CD8-positive, alpha-beta memory T cell (primary cell): Measurements from ENCODE around the gene OPCML. TPM values are rescaled to one million over a fixed set of nuclear protein-coding genes. Genes with fewer than 3 reads are reported as not detected.

Experiments
- CTCF ChIA-PET: fragments of 350-600 bp; sonication (Branson Sonifier 250); formaldehyde crosslinking; loops from one replicate; lab custom pipeline; 2021; ENCODE audit warnings: antibody characterized with exemption; lab: Charles Lee
- POLR2A ChIA-PET: fragments of 350-600 bp; sonication (Branson Sonifier 250); formaldehyde crosslinking; loops from one replicate; lab custom pipeline; 2021; ENCODE audit warnings: antibody characterized with exemption; lab: Charles Lee
- DNase-seq, 5 donors: peaks; one replicate each; pipeline versions ENCODE4 v3.0.0 to v3.0.0-alpha.2; 2020 to 2022; ENCODE audit warnings: mixed read lengths in 1 of 5
- H3K27ac ChIP-seq: one replicate; pipeline ENCODE4 v1.7.0; 2013; ENCODE audit warnings: low read depth, mild to moderate bottlenecking, low read length, moderate library complexity
- H3K27me3 ChIP-seq: 2 replicates; pipeline ENCODE4 v1.7.0; 2013; ENCODE audit warnings: low read length, mild to moderate bottlenecking; ENCODE audit not compliant: insufficient read depth, poor library complexity, severe bottlenecking
- H3K36me3 ChIP-seq: 2 replicates; pipeline ENCODE4 v1.7.0; 2013; ENCODE audit warnings: mild to moderate bottlenecking, low read length, moderate library complexity; ENCODE audit not compliant: insufficient read depth
- H3K4me1 ChIP-seq: 2 replicates; pipeline ENCODE4 v1.7.0; 2013; ENCODE audit warnings: mild to moderate bottlenecking, low read length, moderate library complexity; ENCODE audit not compliant: insufficient read depth
- H3K4me3 ChIP-seq: 2 replicates; pipeline ENCODE4 v1.7.0; 2013; ENCODE audit warnings: mild to moderate bottlenecking, low read length
- H3K9me3 ChIP-seq: 2 replicates; pipeline ENCODE4 v1.7.0; 2013; ENCODE audit warnings: mild to moderate bottlenecking, low read length
- H3K27ac Mint-ChIP-seq, 8 donors: one replicate each; pipeline ENCODE4 v1.8.0; 2020 to 2021; ENCODE audit warnings: mixed read lengths in 8 of 8, mild to moderate bottlenecking in 6 of 8, inconsistent platforms in 3 of 8, moderate library complexity in 3 of 8
- H3K27me3 Mint-ChIP-seq, 2 donors: one replicate each; pipeline ENCODE4 v1.8.0; 2020 to 2021; ENCODE audit warnings: mixed read lengths in 2 of 2, mild to moderate bottlenecking in 1 of 2, moderate library complexity in 1 of 2
- H3K36me3 Mint-ChIP-seq, 3 donors: one replicate each; pipeline ENCODE4 v1.8.0; 2020 to 2021; ENCODE audit warnings: mixed read lengths in 3 of 3, inconsistent platforms in 1 of 3, mild to moderate bottlenecking in 1 of 3
- H3K4me1 Mint-ChIP-seq, 3 donors: one replicate each; pipeline ENCODE4 v1.8.0; 2020 to 2021; ENCODE audit warnings: mixed read lengths in 3 of 3, inconsistent platforms in 1 of 3, mild to moderate bottlenecking in 1 of 3
- H3K4me3 Mint-ChIP-seq, 7 donors: one replicate each; pipeline ENCODE4 v1.8.0; 2020 to 2021; ENCODE audit warnings: mixed read lengths in 7 of 7, mild to moderate bottlenecking in 6 of 7, moderate library complexity in 4 of 7, inconsistent platforms in 2 of 7
- H3K9me3 Mint-ChIP-seq, 5 donors: one replicate each; pipeline ENCODE4 v1.8.0; 2020 to 2022; ENCODE audit warnings: mixed read lengths in 5 of 5, mild to moderate bottlenecking in 3 of 5, moderate library complexity in 2 of 5, inconsistent platforms in 1 of 5
- polyA plus RNA-seq: library from polyadenylated mRNA; unstranded; fragments of 300-500 nt; fragmentation: Illumina TruSeq; gene quantifications from one replicate; pipeline ENCODE4 v1.2.3, GENCODE V29; 2021
- total RNA-seq, 2 experiments: library from RNA; stranded (reverse); gene quantifications; one replicate each; pipeline ENCODE4 v1.2.3, GENCODE V29; 2021

Gene OPCML
- total and polyA plus RNA-seq, 3 experiments from 2014 or later, result not detected

DNA sequence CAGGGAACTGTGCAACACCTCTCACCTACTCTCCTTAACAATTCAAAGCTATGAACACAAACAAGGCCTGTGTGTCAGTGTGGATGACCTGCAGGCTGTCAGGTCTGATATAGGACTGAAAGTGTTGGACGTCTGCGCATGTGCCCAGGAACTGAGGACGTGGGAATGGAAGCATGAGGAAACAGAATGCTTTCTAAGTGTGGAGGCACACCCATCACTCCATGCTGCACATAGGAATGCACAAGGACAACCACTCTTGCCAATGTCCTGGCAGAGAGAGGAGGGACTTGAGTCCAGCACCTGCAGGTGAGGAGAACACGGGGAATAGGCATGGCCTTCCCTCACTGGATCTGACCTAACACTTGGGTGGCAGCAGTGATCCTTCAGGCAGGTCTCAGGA, 874.3 kb downstream of the OPCML start:
- CTCF ChIA-PET, result no interaction called here
- H3K27ac ChIP-seq, result no peak overlapping the region
- H3K4me1 ChIP-seq, result no peaks in the 10 kb centered on the region
- H3K36me3 ChIP-seq, result no peaks in the 10 kb centered on the region
- H3K9me3 ChIP-seq, result no peaks in the 10 kb centered on the region
- Mint-ChIP-seq H3K4me1 (no peaks in the 10 kb centered on the region), H3K36me3 (no peaks in the 10 kb centered on the region), H3K27ac (no peak overlapping the region), H3K27me3 (no peaks in the 10 kb centered on the region), H3K9me3 (peaks cover 0 to 5% (median 0%) of the 10 kb centered on the region in 5 donors), H3K4me3 (no peak overlapping the region)
- no peak for DNase-seq
- no peaks in the 10 kb centered on the region for H3K27me3 ChIP-seq
- no peak overlapping the region for H3K4me3 ChIP-seq
- POLR2A ChIA-PET, result no interaction called here

DNA sequence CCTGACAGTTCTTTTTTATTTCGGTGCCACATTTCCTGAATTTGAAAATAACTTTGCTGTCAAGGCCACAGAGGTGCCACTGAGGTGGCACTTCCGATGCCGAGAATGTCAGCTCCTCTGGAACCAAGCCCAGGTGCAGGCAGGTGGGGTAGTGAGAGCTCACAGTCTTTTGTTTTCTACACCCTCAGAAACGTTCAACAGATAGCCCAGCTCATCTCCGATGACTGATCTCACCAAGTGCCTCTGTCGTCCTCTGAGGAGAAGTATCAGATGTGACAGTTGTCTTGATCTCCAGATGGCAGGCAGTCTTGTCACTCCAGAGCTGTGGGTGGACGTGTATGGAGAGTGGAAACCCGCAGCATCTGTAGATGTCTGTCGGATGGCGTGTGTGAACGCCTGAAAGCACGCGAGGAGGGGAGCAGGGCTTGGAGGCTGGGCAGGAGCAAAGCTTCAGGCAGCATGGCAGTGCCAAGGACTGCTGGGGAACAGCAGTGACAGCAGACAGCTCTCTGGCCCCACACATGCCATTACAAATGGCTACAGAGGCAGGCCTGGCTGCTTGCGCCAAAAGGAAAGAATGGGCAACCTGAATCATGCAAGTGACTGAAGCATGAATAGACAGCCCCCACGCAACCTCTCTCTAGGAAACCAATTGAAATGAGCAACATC, 877.0 kb downstream of the OPCML start:
- H3K27me3 Mint-ChIP-seq, result no peaks in the 10 kb centered on the region
- DNase-seq, result no peak
- Histone ChIP-seq H3K4me1 (no peaks in the 10 kb centered on the region), H3K9me3 (no peaks in the 10 kb centered on the region), H3K27ac (no peak overlapping the region), H3K36me3 (no peaks in the 10 kb centered on the region), H3K27me3 (no peaks in the 10 kb centered on the region), H3K4me3 (no peak overlapping the region)
- no peaks in the 10 kb centered on the region for H3K4me1 Mint-ChIP-seq
- H3K27ac Mint-ChIP-seq, result no peak overlapping the region
- H3K36me3 Mint-ChIP-seq, result no peaks in the 10 kb centered on the region
- ChIA-PET POLR2A (no interaction called here), CTCF (interaction anchor here (0.6 kb wide), 1 partner anchor 64 kb away, joined by 3 read pairs; no protein-coding TSS in a partner anchor)
- H3K9me3 Mint-ChIP-seq, result peaks cover 0 to 10% (median 0%) of the 10 kb centered on the region in 5 donors
- H3K4me3 Mint-ChIP-seq, result no peak overlapping the region

DNA sequence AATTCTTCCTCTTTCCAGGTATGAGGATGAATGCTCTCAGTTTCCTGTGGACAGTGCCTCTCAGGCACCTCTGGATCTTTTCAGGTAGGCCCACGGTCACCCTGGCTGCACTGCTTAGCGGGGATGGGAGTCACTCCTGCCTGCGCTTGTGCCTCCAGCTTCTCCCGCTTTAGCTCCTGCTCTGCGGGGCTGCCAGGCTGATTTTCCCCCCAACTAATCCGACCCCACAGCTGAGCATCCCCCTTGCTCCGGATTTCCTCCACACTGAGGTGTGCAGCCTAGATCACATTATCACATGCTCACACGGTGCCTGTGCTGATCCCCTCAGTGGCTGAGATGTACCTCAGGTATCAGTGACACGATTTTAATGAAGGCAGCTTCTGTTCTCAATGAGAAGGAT, 879.1 kb downstream of the OPCML start:
- Histone ChIP-seq H3K9me3 (no peaks in the 10 kb centered on the region), H3K36me3 (no peaks in the 10 kb centered on the region), H3K4me3 (no peak overlapping the region), H3K27me3 (no peaks in the 10 kb centered on the region), H3K4me1 (no peaks in the 10 kb centered on the region), H3K27ac (no peak overlapping the region)
- Mint-ChIP-seq H3K4me1 (no peaks in the 10 kb centered on the region), H3K36me3 (no peaks in the 10 kb centered on the region), H3K27me3 (no peaks in the 10 kb centered on the region), H3K4me3 (no peak overlapping the region), H3K9me3 (peaks cover 0 to 10% (median 0%) of the 10 kb centered on the region in 5 donors), H3K27ac (no peak overlapping the region)
- ChIA-PET POLR2A (no interaction called here), CTCF (no interaction called here)
- no peak for DNase-seq

DNA sequence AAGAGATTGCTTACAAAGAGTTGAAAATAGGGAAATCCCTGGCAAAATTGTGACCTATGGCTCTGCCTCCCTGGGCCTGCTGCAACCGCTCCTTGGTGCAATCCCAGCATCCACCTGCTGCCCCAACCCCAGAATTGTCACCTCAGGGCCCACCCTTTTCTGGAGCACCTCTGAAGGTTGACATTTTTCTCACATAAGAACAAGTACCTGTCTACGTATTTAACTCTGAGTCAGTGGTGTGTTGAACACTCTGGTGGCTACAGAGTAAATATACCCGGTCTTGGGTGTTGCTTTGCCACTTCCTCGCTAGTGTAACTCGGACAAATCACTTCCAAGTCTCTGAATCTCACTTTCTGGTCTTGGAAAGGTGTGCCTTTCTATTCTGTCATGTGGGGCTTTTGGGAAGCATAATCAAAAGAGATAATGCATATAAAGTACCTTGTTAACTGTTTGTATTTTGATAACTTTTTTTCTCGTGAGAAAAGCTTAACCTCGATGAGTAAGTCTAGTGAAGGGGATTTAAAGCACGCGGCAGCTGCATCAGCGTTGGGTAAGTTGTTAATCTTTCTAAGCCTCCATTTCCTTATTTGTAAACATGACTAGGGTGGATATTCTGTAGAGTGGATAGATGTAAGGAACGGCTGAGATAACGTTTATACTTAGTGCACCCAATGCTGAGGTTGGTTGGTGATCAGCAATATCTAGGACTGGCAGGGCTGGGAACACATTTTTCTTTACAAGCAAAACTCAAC, 881.2 kb downstream of the OPCML start:
- Histone ChIP-seq H3K4me1 (no peaks in the 10 kb centered on the region), H3K4me3 (no peak overlapping the region), H3K9me3 (no peaks in the 10 kb centered on the region), H3K27me3 (no peaks in the 10 kb centered on the region), H3K36me3 (no peaks in the 10 kb centered on the region), H3K27ac (no peak overlapping the region)
- Mint-ChIP-seq H3K4me3 (no peak overlapping the region), H3K36me3 (no peaks in the 10 kb centered on the region), H3K27ac (no peak overlapping the region), H3K4me1 (no peaks in the 10 kb centered on the region), H3K27me3 (no peaks in the 10 kb centered on the region), H3K9me3 (peaks cover 0 to 8% (median 0%) of the 10 kb centered on the region in 5 donors)
- ChIA-PET CTCF (no interaction called here), POLR2A (no interaction called here)
- no peak for DNase-seq

DNA sequence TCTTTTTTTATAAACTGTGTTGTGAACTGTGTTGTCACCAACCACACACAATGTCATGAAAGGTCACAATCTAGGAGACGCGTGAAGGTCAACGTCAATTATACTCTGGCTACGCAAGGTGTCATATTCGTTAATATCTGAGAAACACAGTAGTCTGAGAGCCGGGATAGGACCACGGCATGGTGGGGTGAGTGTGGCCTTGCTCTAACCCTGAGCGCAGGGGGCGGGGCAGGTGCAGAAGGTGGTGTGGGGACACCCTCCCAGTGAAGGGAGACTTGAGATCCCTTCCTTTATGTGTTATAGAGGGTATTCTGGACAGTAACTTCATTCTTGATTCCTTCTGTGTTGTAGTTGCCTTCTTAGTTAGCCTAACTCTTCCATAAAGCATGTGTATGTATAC, 883.0 kb downstream of the OPCML start:
- Histone ChIP-seq H3K9me3 (no peaks in the 10 kb centered on the region), H3K4me1 (no peaks in the 10 kb centered on the region), H3K36me3 (no peaks in the 10 kb centered on the region), H3K27ac (no peak overlapping the region), H3K4me3 (no peak overlapping the region), H3K27me3 (no peaks in the 10 kb centered on the region)
- no peak for DNase-seq
- Mint-ChIP-seq H3K27ac (no peak overlapping the region), H3K4me1 (no peaks in the 10 kb centered on the region), H3K9me3 (peaks cover 0 to 8% (median 0%) of the 10 kb centered on the region in 5 donors), H3K36me3 (no peaks in the 10 kb centered on the region), H3K4me3 (no peak overlapping the region), H3K27me3 (no peaks in the 10 kb centered on the region)
- ChIA-PET POLR2A (no interaction called here), CTCF (no interaction called here)

DNA sequence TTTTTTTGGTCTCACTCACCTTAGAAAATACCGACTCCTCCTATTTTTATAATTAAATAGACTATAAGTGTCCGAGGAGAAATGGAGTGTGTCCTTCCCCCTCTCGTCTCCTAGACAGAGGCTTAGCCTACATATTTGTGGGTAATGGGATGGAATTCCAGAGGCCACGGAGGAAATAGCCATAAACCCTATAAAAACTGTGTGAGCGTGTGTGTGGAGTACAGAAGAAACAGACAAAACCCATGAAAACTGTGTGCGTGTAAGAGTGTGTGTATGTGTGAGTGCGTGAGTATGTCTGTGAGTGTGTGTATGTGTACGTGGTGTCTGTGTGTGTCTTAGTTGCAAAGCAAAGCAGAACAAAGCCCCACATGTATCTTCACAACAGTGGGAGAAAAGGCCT, 883.5 kb downstream of the OPCML start:
- Mint-ChIP-seq H3K27ac (no peak overlapping the region), H3K4me1 (no peaks in the 10 kb centered on the region), H3K36me3 (no peaks in the 10 kb centered on the region), H3K4me3 (no peak overlapping the region), H3K9me3 (peaks cover 0 to 8% (median 0%) of the 10 kb centered on the region in 5 donors), H3K27me3 (no peaks in the 10 kb centered on the region)
- Histone ChIP-seq H3K4me3 (no peak overlapping the region), H3K9me3 (no peaks in the 10 kb centered on the region), H3K4me1 (no peaks in the 10 kb centered on the region), H3K27ac (no peak overlapping the region), H3K27me3 (no peaks in the 10 kb centered on the region), H3K36me3 (no peaks in the 10 kb centered on the region)
- no peak for DNase-seq
- ChIA-PET POLR2A (no interaction called here), CTCF (no interaction called here)

DNA sequence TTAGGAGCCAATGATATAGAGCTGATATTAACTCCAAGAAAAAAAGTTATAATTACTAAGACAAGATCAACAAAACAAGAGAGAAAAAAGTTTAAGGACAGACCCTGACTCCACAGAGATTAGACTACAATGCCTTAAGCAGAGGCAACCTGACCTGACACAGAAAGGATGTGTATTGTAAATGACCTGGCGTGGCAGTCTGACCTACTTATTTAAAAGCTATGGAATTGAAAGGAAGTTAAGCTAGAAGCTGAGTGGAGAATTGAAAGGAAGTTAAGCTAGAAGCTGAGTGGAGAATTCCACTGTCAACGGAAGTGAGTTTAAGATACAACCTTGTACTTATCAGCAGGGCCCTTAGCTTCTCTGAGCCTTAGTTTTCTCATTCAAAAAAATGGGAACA, 885.4 kb downstream of the OPCML start:
- DNase-seq, result no peak
- no peaks in the 10 kb centered on the region for H3K4me1 ChIP-seq
- H3K36me3 ChIP-seq, result no peaks in the 10 kb centered on the region
- Mint-ChIP-seq H3K4me1 (no peaks in the 10 kb centered on the region), H3K27me3 (peaks cover 0 to 3% of the 10 kb centered on the region in 2 donors), H3K36me3 (no peaks in the 10 kb centered on the region), H3K9me3 (peaks cover 0 to 5% (median 2%) of the 10 kb centered on the region in 5 donors), H3K27ac (no peak overlapping the region), H3K4me3 (no peak overlapping the region)
- H3K4me3 ChIP-seq, result no peak overlapping the region
- H3K27me3 ChIP-seq, result no peaks in the 10 kb centered on the region
- CTCF ChIA-PET, result no interaction called here
- POLR2A ChIA-PET, result no interaction called here
- H3K9me3 ChIP-seq, result no peaks in the 10 kb centered on the region
- no peak overlapping the region for H3K27ac ChIP-seq

DNA sequence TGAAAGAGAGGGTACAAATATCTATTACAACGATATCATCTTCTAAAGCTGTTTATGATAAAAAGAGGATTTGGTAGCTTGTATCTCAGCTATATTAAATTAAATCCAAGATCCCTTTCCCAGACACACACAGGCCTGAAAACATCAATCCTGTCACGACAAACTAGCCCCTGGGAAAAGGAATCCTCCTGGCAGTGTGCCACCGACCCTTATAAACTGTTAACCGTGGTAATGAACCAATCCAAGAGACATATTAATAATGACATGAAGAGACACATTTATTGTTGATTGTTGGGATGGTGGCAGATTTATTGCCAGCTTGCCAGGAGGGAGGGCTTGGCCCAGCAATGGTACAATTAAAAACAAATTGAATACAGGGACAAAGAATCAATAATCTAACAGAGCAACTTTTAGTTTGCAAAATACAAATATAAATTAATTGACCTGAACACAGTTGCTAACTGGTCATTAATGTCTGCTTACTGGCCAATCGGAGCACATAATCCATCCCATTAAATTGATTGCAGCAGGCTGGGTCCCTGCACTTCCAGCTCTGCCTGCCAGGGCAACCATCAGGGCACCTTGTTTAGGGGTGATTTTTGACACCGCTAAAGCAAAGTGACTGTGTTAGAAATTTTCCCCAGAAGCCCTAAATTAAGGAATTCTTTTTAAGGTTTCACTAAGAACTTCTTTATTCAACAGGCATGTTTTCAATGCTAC, 887.6 kb downstream of the OPCML start:
- H3K9me3 Mint-ChIP-seq, result peaks cover 0 to 6% (median 2%) of the 10 kb centered on the region in 5 donors
- no peaks in the 10 kb centered on the region for H3K9me3 ChIP-seq
- H3K36me3 ChIP-seq, result no peaks in the 10 kb centered on the region
- CTCF ChIA-PET, result no interaction called here
- no peaks in the 10 kb centered on the region for H3K27me3 ChIP-seq
- H3K4me1 ChIP-seq, result no peaks in the 10 kb centered on the region
- no peak overlapping the region for H3K4me3 ChIP-seq
- peaks cover 0 to 3% of the 10 kb centered on the region in 2 donors for H3K27me3 Mint-ChIP-seq
- no peaks in the 10 kb centered on the region for H3K36me3 Mint-ChIP-seq
- DNase-seq, result no peak
- H3K4me1 Mint-ChIP-seq, result peaks cover 4 to 14% (median 11%) of the 10 kb centered on the region in 3 donors
- POLR2A ChIA-PET, result no interaction called here
- no peak overlapping the region for H3K27ac ChIP-seq
- H3K27ac Mint-ChIP-seq, result no peak overlapping the region
- H3K4me3 Mint-ChIP-seq, result no peak overlapping the region
